Stimulated activated CD8-positive, alpha-beta memory T cell treated with anti-CD3 and anti-CD28 coated beads, Interleukin-15, amount 100 ng/mL, for 4 hours (primary cell): ENCODE results near the gene CDKL4.
"Not testable (repeated sequence)": the region's sequence is repeated elsewhere in the genome, so short reads cannot be mapped to it uniquely, and the experiment has no call there.

Experiments
- DNase-seq, 2 donors: peaks; one replicate each; pipeline ENCODE4 v3.0.0-alpha.2; 2020; ENCODE audit warnings: low read depth in 2 of 2

The CDKL4 gene

DNA sequence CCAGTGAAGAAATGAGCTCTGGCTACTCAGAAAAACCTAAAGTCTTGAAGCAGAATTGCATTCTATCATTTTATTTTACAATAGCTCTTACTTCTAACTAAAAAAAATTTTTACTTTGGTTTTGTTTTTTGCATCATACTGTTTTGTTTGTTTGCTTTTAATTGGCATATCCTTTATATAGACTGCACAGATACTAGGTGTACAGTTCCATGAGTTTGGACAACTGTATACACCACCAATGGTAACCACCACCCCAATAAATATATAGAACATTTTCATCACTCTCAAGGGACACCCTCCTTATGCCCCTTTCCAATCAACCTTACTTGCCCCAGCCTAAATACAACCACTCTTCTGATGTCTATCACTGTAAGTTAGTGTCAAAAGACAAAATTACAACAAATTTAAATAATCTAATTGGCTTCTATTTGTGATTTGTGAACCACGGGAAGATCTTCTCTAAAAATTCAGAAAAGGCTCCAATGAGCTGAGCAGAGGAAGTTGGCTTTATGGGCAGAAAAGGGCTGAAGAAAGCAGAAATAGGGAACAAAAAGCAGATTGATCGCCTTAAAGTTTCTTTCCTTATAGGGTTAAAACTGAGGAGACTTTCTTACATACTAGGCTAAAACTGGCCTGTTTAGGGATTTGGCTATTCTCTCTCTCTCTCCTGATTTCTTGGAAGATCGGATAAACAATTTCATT lies 100.7 kb downstream of the CDKL4 start:
- DNase-seq: no peak

DNA sequence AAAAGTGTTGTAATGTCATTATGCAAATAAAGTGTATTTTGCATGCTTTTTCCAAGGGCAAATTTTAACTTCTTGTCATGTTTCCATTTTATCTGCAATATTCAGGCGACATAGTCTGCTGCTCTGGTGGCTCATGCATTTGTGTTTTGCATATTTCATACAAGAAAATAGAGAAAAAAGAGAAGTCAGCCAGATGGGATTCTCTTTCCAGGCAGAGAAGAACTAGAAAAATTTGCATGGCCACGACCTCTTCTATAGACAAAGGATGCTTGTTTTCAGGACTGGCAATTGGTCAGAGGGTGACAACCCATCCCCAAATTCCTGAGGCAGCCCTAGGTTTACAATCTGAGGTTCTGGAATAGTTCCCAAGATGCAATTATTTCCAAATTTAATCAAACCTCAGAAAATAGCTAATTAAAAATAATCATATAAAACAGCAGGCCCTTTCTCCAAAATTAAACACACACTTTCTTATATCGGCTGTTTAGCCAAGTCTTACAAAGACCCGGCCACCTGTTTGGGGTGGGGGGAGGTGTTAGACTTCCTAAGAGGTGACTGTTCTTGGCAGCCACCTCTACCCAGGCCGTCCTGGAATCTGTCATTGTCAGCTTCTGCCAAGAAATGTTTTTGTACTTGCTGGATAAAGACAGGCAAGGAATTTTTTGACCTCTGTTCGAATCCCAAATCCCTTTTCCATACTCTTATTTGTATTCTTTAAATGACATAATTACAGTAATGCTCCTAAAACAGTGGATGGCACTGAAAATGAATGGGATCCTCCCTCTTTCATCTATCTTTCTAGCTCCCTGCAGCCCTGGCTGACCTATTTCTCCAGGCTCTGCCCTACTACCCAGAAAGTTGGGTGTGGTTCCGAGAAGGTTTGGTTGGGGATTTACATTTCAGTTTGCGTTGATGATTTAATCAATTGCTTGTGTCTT lies 102.2 kb downstream of the CDKL4 start:
- no peak for DNase-seq

DNA sequence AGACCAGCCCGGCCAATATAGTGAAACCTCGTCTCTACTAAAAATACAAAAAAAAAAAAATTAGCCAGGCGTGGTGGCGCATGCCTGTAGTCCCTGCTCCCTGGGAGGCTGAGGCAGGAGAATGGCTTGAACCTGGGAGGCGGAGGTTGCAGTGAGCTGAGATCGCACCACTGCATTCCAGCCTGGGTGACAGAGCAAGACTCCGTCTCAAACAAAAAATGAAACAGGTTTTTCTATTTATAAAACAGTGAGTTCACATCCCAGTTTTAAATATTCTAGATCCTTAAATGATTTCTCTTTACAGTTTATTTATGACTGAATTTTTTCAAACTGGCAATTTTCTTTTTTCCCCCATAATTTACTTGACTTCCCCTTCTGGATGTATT lies 102.8 kb downstream of the CDKL4 start:
- not testable (repeated sequence) for DNase-seq

DNA sequence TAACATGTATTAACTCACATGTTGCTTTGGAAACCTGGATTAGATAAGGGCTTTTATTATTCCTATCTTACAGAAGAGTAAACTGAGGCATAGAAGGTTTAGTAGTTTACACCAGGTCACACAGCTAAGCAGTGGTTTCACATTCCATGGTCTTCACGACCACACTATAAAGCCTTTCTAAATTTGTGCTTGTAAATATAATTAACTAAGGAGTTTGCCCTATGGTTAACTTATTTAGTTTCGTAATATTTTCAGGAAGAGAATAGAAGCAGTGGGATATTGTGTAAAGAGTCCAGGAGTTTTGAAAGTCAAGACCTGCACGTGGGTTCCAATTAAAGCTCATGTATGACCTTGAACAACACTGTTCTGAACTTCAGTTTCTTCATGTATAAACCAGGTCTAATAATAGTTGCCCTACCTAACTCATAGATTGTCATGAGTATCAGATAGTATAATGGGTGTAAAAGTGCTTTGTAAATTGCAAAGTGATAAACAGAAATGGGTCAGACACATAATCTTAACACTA lies 103.4 kb downstream of the CDKL4 start:
- no peak for DNase-seq

DNA sequence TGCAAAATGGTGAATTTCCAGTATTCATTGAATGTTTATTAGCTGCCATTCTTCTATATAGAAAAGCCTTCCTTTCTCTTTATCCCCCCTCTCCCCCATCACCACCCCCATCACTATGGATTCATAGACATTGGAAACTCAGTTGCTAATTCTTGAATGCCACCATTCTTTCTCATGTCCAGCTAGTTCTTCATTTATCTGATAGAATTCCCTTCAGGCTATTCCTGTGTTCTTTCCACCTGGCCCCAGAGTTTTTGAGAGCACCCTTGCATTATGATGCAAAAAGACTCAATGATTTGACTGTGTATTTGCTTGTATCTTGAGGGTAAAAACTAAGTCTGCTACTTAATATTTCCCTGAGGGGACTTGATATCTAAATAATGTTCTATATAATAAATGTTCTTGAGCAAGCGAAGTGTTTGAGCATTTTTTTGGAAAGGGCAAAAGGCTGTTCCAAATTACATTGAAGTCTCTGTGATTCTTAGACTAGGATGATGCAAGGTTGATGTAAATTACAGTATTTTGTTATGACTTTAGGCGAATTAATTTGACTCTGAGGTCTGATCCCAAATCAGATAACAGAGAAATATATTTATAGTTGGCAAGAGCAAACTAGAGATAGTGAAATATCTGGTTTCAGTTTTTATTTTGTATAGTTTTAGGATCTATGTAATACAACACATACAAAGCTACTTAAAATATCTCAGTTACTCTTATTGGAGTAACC lies 104.1 kb downstream of the CDKL4 start:
- no peak for DNase-seq

DNA sequence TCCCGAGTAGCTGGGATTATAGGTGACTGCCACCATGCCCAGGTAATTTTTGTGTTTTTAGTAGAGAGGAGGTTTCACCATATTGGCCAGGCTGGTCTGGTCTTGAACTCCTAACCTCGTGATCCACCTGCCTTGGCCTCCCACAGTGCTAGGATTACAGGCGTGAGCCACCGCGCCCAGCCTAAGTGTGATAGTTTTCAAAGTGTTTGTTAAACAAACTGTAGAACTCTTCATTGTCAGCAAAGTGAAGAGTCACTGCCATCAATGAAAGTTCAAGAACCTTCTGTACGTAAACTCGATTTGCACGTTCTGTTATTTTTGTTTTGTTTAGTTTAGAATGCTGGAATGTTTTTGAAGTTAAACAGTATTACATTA lies 104.9 kb downstream of the CDKL4 start:
- DNase-seq: no peak

DNA sequence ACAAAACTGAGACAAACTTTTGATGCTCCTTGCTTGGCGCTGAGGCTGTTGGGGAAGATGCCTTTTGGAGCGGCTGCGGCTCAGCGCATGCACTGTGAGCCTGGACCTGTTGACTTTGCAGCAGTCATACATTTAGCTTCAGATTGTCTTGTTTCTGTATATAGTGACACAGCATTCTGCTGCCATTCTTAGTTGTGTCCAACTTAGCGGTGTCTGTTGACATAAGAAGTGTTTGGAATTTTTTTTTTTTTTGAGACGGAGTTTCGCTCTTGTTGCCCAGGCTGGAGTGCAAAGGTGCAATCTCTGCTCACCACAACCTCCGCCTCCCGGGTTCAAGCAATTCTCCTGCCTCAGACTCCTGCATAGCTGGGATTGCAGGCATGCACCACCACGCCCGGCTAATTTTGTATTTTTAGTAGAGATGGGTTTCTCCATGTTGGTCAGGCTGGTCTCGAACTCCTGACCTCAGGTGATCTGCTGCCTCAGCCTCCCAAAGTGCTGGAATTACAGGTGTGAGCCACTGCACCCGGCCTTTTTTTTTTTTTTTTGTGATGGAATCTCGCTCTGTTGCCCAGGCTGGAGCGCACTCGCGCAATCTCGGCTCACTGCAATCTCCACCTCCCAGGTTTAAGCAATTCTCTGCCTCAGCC lies 105.5 kb downstream of the CDKL4 start:
- DNase-seq: not testable (repeated sequence)

DNA sequence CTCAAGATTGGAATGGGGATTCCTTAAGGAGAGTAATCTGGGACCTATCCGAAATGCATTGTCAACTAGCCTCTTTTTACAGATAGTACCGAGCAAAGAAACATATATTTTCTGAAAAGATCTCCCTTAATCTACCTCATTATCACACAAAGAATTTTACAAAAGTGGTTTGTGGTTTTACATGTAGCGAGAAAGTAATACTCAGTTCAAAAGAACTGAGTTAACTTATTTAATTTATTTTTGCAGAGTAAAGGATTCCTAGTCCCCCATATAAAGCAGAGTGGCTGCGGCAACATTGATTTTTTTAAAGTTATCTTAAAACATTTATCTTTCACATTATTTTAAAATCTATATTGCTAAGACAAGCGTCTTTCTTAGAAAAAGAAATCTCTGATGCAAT lies 107.0 kb downstream of the CDKL4 start:
- DNase-seq: no peak

DNA sequence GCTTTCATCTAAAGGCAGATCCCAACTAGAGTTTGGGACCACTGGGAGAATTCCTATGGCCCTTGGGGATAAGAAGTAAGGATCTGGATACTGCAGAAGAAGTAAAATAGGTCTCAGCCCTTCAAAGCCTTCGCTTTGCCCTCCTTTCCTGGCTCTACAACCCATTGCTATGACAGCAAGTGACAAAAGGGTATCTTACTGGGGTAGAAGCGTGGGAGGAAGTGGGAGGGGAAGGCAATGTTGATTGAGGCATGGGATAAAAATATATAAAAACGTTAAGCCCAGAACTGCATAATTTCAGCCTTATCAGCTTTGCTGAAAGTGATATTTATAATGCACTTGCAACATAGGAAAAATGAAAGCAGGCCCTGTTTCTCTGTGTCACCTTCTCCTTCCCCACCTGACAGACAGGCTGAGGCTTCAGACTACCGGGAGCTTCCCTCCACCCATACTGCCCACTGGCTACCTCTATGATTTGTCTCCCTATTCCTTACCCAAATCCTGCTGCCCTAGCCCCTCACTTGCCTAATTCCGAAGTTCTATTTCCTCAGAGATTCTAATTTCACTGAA lies 108.0 kb downstream of the CDKL4 start:
- no peak for DNase-seq

DNA sequence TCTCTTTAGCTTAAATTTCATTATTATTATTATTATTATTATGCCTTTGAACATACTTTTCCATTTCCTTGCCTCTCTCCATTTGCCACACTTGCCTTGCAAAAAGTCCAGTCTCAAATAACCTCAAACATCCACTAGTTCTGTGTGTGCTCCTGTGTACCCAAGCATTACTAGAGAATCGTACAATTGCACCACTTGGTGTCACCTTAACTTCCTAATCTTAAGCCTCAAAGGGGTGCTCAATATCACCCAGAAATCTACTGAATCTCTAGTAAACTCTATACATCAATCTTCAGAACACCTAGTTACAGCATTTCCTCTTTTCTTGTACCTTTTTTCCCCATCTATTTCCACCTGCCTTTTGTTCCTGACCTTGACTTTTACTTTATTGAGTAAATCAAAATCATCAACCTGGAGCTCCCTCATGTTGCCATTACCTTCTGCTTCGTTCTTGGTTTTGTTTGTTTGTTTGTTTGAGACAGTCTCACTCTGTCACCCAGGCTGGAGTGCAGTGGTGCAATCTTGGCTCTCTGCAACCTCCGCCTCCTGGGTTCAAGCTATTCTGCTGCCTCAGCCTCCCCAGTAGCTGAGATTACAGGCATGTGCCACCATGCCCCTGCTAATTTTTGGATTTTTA lies 110.4 kb downstream of the CDKL4 start:
- DNase-seq: no peak

DNA sequence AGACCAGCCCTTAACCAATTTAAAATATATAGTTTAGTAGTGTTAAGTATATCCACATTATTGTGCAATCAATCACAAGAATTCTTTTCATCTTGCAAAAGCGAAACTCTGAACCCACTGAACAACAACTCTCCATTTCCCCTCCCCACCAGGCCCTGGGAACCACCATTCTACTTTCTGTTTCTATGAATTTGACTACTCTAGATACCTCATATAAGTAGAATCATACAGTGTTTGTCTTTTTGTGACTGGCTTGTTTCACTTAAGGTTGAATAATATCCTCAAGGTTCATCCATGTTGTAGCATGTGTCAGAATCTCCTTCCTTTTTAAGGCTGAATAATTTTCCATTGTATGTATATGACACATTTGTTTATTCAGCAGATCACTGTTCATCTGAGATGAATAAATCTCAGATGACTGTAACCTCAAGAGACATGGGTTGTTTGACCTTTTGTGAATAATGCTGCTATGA lies 114.8 kb downstream of the CDKL4 start:
- DNase-seq: peak; percentile 23 to 58

DNA sequence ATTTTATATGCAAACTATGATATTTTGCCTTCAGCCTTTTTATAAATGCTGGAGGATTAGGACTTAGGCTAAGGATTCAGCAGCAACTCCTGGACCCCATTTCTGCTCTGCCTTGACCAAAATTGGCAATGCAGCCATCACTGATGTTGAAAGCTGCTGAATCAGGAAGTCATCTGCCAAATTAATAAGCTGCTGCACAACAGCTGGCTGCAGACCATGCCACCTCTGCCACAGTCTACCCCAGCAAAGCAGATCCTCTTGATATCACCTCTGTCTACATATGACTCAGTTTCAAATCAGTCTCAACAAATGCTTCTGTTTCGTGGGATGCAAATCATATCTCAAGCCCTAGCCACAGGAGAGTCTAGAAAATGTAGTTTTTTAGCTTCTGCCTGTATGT lies 115.8 kb downstream of the CDKL4 start:
- no peak for DNase-seq
